GM19035 (cell line): Measurements from ENCODE around the gene NBPF6.
"Not testable (repeated sequence)": the region's sequence is repeated elsewhere in the genome, so short reads cannot be mapped to it uniquely, and the experiment has no call there.

Experiments
- ATAC-seq: cut with Tn5 transposase; IDR thresholded peaks from one replicate; pipeline ENCODE4 v1.9.1; 2021; ENCODE audit not compliant: unreplicated experiment

The NBPF6 gene

DNA sequence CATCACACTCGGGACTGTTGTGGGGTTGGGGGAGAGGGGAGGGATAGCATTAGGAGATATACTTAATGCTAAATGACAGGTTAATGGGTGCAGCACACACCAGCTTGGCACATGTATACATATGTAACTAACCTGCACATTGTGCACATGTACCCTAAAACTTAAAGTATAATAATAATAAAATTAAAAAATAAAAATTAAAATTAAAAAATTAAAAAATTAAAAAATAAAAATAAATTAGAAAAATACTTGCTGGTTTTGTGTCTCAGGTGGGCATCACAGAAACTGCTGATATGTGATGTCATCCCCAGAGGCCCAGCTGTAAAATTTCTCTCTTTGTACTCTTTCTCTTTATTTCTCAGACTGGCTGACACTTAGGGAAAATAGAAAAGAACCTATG is 44.9 kb downstream of the NBPF6 start:
- not testable (repeated sequence) for ATAC-seq

DNA sequence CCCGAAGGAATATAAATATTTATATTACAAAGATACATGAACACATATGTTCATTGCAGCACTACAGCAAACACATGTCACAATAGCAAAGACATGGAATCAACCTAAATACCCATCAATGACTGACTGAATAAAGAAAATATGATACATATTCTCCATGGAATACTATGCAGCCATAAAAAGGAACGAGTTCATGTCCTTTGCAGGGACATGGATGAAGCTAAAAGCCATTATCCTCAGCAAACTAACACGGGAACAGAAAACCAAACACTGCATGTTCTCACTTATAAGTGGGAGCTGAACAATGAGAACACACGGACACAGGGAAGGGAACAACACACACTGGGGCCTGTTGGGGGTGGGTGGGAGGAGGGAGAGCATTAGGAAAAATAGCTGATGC is 46.7 kb downstream of the NBPF6 start:
- not testable (repeated sequence) for ATAC-seq

DNA sequence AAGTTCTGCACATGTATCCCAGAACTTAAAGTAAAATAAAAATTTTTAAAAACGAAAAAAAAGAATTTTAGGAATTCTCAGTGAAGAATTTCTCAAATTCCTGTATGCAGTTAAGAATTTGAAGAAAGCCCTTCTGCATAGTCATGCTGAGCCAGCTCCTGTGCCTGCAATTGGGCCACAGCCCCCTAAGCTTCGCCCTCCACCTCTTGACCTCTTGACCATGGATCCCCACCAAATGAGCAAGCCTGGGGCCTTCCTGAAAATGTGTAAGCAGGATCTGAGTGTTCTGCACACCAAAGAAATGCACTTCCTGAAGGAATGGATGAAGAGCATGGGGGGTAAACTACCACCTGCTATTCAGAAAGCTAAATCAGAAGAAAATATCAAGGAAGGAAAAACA is 52.0 kb downstream of the NBPF6 start:
- no peak for ATAC-seq

DNA sequence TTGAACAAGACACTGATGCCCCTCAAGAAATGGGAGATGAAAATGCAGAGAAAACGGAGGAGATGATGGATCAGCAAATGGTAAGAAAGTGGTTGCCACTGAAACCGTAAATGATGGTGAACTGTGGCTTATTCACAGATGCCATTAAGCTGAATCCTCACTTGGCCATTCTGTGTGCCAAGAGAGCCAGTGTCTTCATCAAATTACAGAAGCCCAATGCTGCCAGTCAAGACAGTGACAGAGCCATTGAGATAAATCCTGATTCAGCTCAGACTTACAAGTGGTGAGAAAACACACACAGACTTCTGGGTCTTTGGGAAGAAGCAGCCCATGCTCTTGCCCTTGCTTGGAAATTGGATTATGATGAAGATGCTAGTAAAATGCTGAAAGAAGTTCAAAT is 52.5 kb downstream of the NBPF6 start:
- no peak for ATAC-seq

DNA sequence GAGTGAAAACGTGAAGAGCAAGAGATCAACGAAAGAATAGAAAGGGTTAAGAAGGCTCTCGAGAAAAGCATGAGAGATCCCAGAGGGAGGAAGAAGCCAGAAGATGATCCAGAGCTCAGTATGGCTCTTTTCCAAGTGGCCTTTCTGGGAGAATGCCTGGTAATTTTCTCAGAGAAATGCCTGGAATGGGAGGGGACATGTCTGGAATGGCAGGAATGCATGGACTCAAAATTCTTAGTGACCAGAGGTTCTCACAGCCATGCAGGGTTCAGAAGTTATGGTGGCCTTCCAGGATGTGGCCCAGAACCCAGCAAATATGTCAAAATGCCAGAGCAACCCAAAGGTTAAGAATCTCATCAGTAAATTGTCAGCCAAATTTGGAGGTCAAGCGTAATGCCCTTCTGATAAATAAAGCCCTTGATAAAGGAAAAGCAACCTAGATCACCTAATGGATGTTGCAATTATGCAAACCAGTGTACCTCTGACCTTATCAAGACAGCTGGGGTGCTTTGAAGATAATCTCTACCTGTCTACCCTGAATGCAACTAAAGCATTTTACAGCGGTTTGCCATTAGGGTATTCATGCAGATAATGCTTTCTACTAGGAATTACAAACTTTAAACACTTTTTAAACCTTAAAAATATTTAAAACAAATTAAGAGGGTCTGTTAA is 53.1 kb downstream of the NBPF6 start:
- ATAC-seq, result no peak

DNA sequence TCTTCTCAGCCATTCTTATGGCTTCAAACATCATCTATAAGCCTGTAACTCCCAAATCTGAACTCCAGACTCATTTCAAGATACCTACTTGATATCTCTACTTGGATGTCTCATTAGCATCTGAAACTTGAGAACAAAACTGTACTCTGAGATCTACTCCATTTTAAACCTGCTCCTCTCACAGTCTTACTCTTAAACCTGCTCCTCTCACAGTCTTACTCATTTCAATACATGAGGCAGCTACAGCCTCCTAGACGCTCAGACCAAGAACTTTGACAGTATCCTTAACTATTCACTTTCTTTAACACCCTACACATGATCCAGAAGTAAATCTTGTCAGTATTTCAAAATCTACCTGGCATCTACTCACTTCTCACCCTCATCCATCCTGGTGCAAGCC is 54.3 kb downstream of the NBPF6 start:
- no peak for ATAC-seq

DNA sequence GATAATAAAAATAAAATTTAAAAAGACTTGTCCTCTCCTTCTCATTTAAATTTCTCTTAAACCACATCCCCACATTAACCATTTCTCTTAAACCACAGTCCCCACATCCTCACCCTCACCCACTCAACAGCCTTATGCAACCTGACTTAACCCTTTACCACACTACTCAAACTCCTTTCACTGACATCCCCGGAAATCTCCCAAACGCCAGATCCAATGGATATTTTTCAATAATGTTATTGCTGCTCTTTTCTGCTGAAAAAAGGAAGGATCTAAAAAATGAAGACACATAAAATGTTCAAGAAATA is 55.6 kb downstream of the NBPF6 start:
- no peak for ATAC-seq

DNA sequence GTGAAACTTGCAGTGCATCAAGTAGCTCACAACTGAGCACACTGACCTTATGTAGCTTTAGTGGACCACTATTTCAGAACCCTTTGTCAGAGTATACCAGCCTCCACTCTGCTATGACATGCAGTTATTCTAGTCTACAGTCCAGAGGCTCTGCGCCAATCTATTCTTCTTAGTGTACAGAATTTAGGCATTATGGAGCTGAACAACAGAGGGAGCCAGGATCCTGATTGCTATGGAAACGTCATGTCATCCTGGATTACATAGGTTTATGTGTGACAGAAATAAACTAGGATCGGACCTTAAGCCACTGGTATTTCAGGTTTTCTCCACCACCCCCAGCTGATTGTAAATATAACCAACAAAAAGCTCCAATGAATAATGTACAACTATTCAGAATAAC is 61.6 kb downstream of the NBPF6 start:
- no peak for ATAC-seq

DNA sequence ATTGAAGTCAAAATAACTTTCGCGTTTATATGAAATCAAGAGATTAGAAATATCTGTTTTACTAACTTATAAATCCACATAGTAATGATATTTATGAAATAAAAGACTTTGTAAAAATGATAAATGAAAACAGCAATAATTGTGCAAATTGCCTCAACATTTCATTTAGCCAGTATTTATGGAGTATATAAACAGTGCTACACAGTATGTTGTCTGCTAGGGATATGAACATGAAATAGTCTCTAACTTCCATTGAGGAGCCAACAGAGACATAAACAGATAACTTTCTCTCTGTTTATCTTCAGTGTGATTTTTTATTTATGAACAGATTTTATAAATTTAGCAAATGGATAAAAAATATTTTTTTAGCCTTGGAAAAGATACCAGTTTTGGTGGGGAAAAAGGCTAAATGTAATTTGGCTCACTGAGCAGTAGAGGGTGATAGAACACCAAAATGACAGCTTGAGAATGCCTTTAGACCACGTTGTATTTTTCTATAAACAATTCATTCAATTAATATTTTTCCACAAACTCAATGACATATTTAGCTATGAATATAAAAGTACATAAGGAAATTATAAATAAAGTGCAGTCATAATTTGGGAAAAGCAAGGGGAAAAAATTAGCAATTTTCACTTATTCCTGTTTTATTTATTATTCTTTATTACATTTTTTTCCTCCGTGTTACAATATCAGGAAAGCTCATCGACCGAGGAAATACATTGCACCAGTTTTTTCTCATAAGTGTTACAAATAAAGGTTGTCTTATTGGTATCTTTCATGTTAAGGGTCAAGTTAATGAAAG is 62.3 kb downstream of the NBPF6 start:
- ATAC-seq, result no peak

DNA sequence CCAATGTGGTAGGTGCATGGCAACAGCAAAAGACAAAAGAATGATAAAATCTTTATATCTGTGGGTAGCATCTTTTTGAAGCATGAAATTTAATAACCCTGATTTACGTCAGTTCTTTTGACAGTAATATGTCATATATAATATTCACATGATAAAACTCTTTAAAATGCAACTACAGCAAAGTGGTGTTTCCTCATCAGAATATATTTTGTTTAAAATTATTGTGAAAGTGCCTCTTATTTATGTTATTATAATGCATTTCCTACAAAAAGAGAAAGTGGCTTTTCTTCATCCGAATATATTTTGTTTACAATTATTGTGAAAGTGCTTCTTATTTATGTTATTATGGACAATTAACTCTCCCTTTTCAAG is 62.9 kb downstream of the NBPF6 start:
- no peak for ATAC-seq

DNA sequence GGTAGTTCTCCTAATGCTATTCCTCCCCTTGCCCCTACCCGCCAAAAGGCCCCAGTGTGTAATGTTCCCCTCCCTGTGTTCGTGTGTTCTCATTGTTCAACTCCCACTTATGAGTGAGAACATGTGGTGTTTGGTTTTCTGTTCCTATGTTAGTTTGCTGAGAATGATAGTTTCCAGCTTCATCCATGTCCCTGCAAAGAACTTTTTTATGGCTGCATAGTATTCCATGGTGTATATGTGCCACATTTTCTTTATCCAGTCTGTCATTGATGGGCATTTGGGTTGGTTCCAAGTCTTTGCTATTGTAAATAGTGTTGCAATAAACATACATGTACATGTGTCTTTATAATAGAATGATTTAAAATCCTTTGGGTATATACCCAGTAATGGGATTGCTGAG is 63.8 kb downstream of the NBPF6 start:
- not testable (repeated sequence) for ATAC-seq

DNA sequence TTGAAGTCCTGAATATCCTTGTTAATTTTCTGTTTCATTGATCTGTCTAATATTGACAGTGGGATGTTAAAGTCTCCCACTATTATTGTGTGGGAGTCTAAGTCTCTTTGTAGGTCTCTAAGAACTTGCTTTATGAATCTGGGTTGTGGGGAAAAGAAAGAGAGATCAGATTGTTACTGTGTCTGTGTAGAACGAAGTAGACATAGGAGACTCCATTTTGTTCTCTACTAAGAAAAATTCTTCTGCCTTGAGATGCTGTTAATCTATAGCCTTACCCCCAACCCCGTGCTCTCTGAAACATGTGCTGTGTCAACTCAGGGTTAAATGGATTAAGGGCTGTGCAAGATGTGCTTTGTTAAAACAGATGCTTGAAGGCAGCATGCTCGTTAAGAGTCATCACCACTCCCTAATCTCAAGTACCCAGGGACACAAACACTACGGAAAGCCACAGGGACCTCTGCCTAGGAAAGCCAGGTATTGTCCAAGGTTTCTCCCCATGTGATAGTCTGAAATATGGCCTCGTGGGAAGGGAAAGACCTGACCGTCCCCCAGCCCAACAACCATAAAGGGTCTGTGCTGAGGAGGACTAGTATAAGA is 67.3 kb downstream of the NBPF6 start:
- ATAC-seq, result not testable (repeated sequence)
